Measurements from ENCODE around the gene PSME4. TPM values are rescaled to one million over a fixed set of nuclear protein-coding genes. Genes with fewer than 3 reads are reported as not detected.

PSME4 gene
- 28.2 TPM for total RNA-seq

DNA sequence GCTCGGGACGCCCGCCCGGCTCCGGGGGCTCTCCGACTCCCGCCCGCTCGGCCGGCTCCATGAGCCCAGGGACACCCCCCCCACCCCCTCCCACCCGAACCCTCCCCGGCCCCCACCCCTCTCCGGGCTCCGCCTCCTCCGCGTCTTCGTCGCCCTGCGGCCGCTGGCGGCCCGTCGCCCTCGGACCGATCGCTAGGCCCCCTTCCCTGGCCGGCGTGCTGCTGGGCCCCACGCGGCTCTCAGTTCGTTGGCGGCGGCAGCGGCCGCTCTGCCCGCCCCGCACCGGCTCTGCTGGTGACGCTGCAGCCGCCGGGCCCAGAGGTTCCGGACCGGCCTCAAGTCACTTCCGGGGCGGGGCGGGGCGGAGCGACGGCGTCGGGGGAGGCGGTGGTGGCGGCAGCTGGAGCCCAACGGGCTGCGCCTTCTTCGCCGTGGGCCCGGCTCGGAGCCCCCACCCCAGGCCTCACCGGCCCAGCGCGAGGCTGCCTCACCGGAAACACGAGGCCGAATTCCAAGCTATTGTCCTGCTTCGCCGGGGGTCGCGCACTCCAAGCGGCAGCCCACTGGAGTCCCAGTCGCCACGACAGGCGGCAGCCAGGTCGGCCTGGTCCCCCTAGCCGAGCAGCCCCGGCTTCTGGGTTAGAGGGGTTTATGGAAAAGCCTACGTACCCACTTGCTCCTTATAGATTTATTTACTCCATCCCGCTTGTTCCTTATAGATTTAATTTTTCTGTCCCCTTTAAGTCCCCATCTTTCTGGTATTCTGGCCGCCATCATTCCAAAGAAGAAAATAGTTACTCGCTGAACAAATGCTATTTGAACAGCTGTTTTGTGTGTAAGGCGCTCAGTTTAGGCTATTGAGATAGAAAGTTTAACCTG is at the start of gene PSME4:
TSS of gene PSME4 (minus strand) at position 270 of the 879 bp plus-strand sequence. CDS start at position 61, 209 bp downstream.
- no peaks in the 10 kb centered on the region for H3K27me3 ChIP-seq (ENCODE audit: control insufficient read depth in 3 of 3, insufficient read depth in 3 of 3, low read length in 3 of 3)
- no peaks in the 10 kb centered on the region for H3K9me3 ChIP-seq (ENCODE audit: control insufficient read depth in 3 of 3, low read length in 3 of 3)
- peak within 1 kb of the TSS; percentile 76 to 93 (median 90) for H3K4me3 ChIP-seq (ENCODE audit: low read length in 3 of 3)
- H3K9ac ChIP-seq (ENCODE audit: low read depth in 1 of 3, low read length in 3 of 3) = peak within 1 kb of the TSS; percentile 96 to 97 (median 97)
- H3K36me3 ChIP-seq (ENCODE audit: control insufficient read depth in 3 of 3, insufficient read depth in 3 of 3, low read length in 3 of 3) = peaks cover 2 to 13% (median 11%) of the 10 kb centered on the region in 3 donors
- peaks cover 3 to 24% (median 17%) of the 10 kb centered on the region in 3 donors for H3K4me1 ChIP-seq (ENCODE audit: control insufficient read depth in 3 of 3, insufficient read depth in 3 of 3, low read length in 3 of 3)
- peak within 1 kb of the TSS; percentile 98 for H3K27ac ChIP-seq (ENCODE audit: low read depth, low read length)

GRCh38 chr2:54015798-54016699 is 45.3 kb upstream of the PSME4 start:
- Histone ChIP-seq H3K9me3 (ENCODE audit: control insufficient read depth in 3 of 3, low read length in 3 of 3) (no peaks in the 10 kb centered on the region), H3K27me3 (ENCODE audit: control insufficient read depth in 3 of 3, insufficient read depth in 3 of 3, low read length in 3 of 3) (no peaks in the 10 kb centered on the region), H3K4me1 (ENCODE audit: control insufficient read depth in 3 of 3, insufficient read depth in 3 of 3, low read length in 3 of 3) (peaks cover 3 to 6% (median 5%) of the 10 kb centered on the region in 3 donors), H3K9ac (ENCODE audit: low read depth in 1 of 3, low read length in 3 of 3) (no peak overlapping the region), H3K36me3 (ENCODE audit: control insufficient read depth in 3 of 3, insufficient read depth in 3 of 3, low read length in 3 of 3) (peaks cover 0 to 2% (median 0%) of the 10 kb centered on the region in 3 donors), H3K4me3 (ENCODE audit: low read length in 3 of 3) (no peak overlapping the region), H3K27ac (ENCODE audit: low read depth, low read length) (no peak overlapping the region)

DNA sequence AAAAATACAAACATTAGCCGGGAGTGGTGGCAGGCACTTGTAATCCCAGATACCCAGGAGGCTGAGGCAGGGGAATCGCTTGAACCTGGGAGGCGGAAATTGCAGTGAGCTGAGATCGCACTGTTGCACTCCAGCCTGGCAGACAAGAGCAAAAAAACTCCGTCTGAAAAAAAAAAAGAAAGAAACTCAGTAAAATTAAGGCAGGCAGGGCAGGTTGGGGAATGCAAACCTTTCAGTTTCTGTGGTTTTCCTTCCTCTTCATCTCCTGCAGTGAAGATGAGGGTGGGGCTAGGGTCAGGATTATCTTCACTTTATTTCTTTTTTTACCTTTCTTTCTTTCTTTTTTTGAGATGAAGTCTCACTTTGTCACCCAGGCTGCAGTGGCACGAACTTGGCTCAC is 43.2 kb upstream of the PSME4 start:
- Histone ChIP-seq H3K4me1 (ENCODE audit: control insufficient read depth in 3 of 3, insufficient read depth in 3 of 3, low read length in 3 of 3) (peaks cover 3 to 6% (median 5%) of the 10 kb centered on the region in 3 donors), H3K27ac (ENCODE audit: low read depth, low read length) (no peak overlapping the region), H3K36me3 (ENCODE audit: control insufficient read depth in 3 of 3, insufficient read depth in 3 of 3, low read length in 3 of 3) (no peaks in the 10 kb centered on the region), H3K27me3 (ENCODE audit: control insufficient read depth in 3 of 3, insufficient read depth in 3 of 3, low read length in 3 of 3) (no peaks in the 10 kb centered on the region), H3K9ac (ENCODE audit: low read depth in 1 of 3, low read length in 3 of 3) (no peak overlapping the region), H3K9me3 (ENCODE audit: control insufficient read depth in 3 of 3, low read length in 3 of 3) (no peaks in the 10 kb centered on the region), H3K4me3 (ENCODE audit: low read length in 3 of 3) (no peak overlapping the region)

DNA sequence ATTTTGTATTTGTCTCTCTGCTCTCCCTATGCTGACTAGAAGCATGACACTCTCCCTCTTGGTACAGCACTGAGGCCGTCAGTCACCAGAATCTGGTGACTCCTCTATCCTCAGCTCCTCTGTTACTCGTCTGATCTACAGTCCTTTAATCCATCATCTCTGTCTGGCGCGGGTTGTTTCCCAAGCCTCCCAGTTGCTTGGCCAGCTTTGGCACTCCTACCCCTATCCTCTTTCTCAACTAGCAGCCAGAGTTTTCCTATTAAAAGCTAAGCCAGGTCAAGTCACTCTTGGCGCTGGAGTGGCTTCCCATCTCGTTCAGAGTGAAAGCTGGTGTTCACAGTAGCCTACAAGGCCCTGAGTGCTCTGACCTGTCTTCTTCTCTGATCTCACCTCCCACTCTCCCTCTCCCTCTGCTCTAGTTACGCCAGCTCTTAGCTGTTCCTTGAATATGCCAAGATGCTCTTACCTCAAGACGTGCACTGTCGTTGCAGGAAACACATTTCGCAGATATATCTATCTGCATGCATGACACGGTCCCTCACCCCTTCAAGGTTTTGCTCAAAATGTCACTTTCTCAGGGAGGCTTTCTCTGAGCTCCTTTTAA is 41.8 kb upstream of the PSME4 start:
- Histone ChIP-seq H3K27me3 (ENCODE audit: control insufficient read depth in 3 of 3, insufficient read depth in 3 of 3, low read length in 3 of 3) (no peaks in the 10 kb centered on the region), H3K4me1 (ENCODE audit: control insufficient read depth in 3 of 3, insufficient read depth in 3 of 3, low read length in 3 of 3) (peaks cover 3 to 6% (median 5%) of the 10 kb centered on the region in 3 donors), H3K4me3 (ENCODE audit: low read length in 3 of 3) (peak overlapping the region in 2 of 3 donors; percentile 16 to 55), H3K9ac (ENCODE audit: low read depth in 1 of 3, low read length in 3 of 3) (no peak overlapping the region), H3K9me3 (ENCODE audit: control insufficient read depth in 3 of 3, low read length in 3 of 3) (no peaks in the 10 kb centered on the region), H3K36me3 (ENCODE audit: control insufficient read depth in 3 of 3, insufficient read depth in 3 of 3, low read length in 3 of 3) (no peaks in the 10 kb centered on the region), H3K27ac (ENCODE audit: low read depth, low read length) (no peak overlapping the region)

DNA sequence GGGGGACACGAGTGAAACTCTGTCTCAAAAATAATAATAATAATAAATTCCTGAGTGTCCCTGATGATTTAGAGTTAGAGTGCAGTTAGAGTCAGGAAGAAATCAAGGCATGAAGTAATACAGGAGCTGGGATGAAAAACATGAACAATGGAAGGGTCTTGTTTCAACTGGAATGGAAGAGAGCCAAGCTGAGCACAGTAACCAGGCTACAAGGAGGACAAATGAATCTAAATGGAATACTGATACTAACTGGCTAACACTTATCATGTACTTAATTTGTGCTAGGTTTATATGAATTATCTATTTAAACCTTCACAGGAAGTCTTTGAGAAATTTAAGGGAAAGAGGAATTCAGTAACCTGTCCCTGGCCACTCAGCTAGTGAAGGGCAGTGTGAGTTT is 38.8 kb upstream of the PSME4 start:
- Histone ChIP-seq H3K9me3 (ENCODE audit: control insufficient read depth in 3 of 3, low read length in 3 of 3) (no peaks in the 10 kb centered on the region), H3K4me1 (ENCODE audit: control insufficient read depth in 3 of 3, insufficient read depth in 3 of 3, low read length in 3 of 3) (peaks cover 0 to 6% (median 3%) of the 10 kb centered on the region in 3 donors), H3K27ac (ENCODE audit: low read depth, low read length) (no peak overlapping the region), H3K4me3 (ENCODE audit: low read length in 3 of 3) (no peak overlapping the region), H3K9ac (ENCODE audit: low read depth in 1 of 3, low read length in 3 of 3) (no peak overlapping the region), H3K27me3 (ENCODE audit: control insufficient read depth in 3 of 3, insufficient read depth in 3 of 3, low read length in 3 of 3) (no peaks in the 10 kb centered on the region), H3K36me3 (ENCODE audit: control insufficient read depth in 3 of 3, insufficient read depth in 3 of 3, low read length in 3 of 3) (no peaks in the 10 kb centered on the region)

DNA sequence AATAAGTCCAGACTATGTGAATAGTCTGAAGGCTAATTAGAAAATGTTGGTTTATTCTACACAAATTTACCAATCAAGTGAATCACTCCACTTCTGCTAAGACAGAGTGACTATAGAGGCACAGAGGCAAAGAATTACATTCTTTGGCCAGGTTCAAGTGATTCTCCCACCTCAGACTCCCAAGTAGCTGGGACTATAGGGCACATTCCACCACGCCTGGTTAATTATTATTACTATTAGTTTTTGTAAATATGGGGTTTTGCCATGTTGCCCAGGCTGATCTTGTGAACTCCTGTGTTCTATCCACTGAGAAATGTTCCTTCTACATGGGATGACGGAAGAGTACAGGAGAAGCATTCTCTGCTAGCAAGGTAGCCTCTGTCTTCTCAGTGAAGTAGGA is 37.6 kb upstream of the PSME4 start:
- no peak overlapping the region for H3K4me3 ChIP-seq (ENCODE audit: low read length in 3 of 3)
- peaks cover 0 to 6% (median 3%) of the 10 kb centered on the region in 3 donors for H3K4me1 ChIP-seq (ENCODE audit: control insufficient read depth in 3 of 3, insufficient read depth in 3 of 3, low read length in 3 of 3)
- H3K36me3 ChIP-seq (ENCODE audit: control insufficient read depth in 3 of 3, insufficient read depth in 3 of 3, low read length in 3 of 3) = no peaks in the 10 kb centered on the region
- H3K9ac ChIP-seq (ENCODE audit: low read depth in 1 of 3, low read length in 3 of 3) = no peak overlapping the region
- no peaks in the 10 kb centered on the region for H3K9me3 ChIP-seq (ENCODE audit: control insufficient read depth in 3 of 3, low read length in 3 of 3)
- no peak overlapping the region for H3K27ac ChIP-seq (ENCODE audit: low read depth, low read length)
- H3K27me3 ChIP-seq (ENCODE audit: control insufficient read depth in 3 of 3, insufficient read depth in 3 of 3, low read length in 3 of 3) = no peaks in the 10 kb centered on the region

DNA sequence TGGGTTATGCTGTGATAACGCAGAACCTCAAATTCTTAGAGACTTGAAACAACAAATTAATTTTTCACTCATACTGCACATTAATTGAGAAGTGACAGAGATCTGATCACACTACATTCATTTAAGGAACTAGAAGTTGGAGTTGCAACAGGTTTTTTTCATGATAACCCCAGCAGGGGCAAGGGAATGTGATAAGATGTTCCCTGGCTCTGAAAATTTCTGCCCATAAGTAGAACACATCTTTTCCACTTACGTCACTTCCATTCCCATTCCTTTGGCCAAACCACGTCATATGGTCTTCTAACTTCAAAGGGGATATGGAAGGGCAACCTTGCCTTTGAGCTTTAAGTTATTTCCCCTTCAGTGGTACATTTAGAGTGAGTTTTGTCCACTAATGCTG is 29.7 kb upstream of the PSME4 start:
- Histone ChIP-seq H3K4me1 (ENCODE audit: control insufficient read depth in 3 of 3, insufficient read depth in 3 of 3, low read length in 3 of 3) (peaks cover 0 to 8% (median 4%) of the 10 kb centered on the region in 3 donors), H3K36me3 (ENCODE audit: control insufficient read depth in 3 of 3, insufficient read depth in 3 of 3, low read length in 3 of 3) (no peaks in the 10 kb centered on the region), H3K27me3 (ENCODE audit: control insufficient read depth in 3 of 3, insufficient read depth in 3 of 3, low read length in 3 of 3) (no peaks in the 10 kb centered on the region), H3K9me3 (ENCODE audit: control insufficient read depth in 3 of 3, low read length in 3 of 3) (no peaks in the 10 kb centered on the region), H3K4me3 (ENCODE audit: low read length in 3 of 3) (no peak overlapping the region), H3K9ac (ENCODE audit: low read depth in 1 of 3, low read length in 3 of 3) (no peak overlapping the region), H3K27ac (ENCODE audit: low read depth, low read length) (no peak overlapping the region)

- H3K36me3 ChIP-seq (ENCODE audit: control insufficient read depth in 3 of 3, insufficient read depth in 3 of 3, low read length in 3 of 3) = no peaks in the 10 kb centered on the region
- no peak overlapping the region for H3K9ac ChIP-seq (ENCODE audit: low read depth in 1 of 3, low read length in 3 of 3)
- no peaks in the 10 kb centered on the region for H3K9me3 ChIP-seq (ENCODE audit: control insufficient read depth in 3 of 3, low read length in 3 of 3)
- no peak overlapping the region for H3K4me3 ChIP-seq (ENCODE audit: low read length in 3 of 3)
- peaks cover 0 to 8% (median 4%) of the 10 kb centered on the region in 3 donors for H3K4me1 ChIP-seq (ENCODE audit: control insufficient read depth in 3 of 3, insufficient read depth in 3 of 3, low read length in 3 of 3)
- H3K27ac ChIP-seq (ENCODE audit: low read depth, low read length) = no peak overlapping the region
- no peaks in the 10 kb centered on the region for H3K27me3 ChIP-seq (ENCODE audit: control insufficient read depth in 3 of 3, insufficient read depth in 3 of 3, low read length in 3 of 3)
These were observed 29.3 kb upstream of the PSME4 start for GRCh38 chr2:54000122-54000521.

- H3K36me3 ChIP-seq (ENCODE audit: control insufficient read depth in 3 of 3, insufficient read depth in 3 of 3, low read length in 3 of 3) = no peaks in the 10 kb centered on the region
- H3K9me3 ChIP-seq (ENCODE audit: control insufficient read depth in 3 of 3, low read length in 3 of 3) = no peaks in the 10 kb centered on the region
- H3K27me3 ChIP-seq (ENCODE audit: control insufficient read depth in 3 of 3, insufficient read depth in 3 of 3, low read length in 3 of 3) = no peaks in the 10 kb centered on the region
- H3K4me3 ChIP-seq (ENCODE audit: low read length in 3 of 3) = no peak overlapping the region
- H3K4me1 ChIP-seq (ENCODE audit: control insufficient read depth in 3 of 3, insufficient read depth in 3 of 3, low read length in 3 of 3) = peaks cover 0 to 8% (median 4%) of the 10 kb centered on the region in 3 donors
- H3K27ac ChIP-seq (ENCODE audit: low read depth, low read length) = no peak overlapping the region
- H3K9ac ChIP-seq (ENCODE audit: low read depth in 1 of 3, low read length in 3 of 3) = no peak overlapping the region
These were observed 28.0 kb upstream of the PSME4 start for GRCh38 chr2:53998834-53999233.

Data from skeletal muscle tissue (tissue), 4 donors.